WI38 (cell line): ENCODE results near the gene OVCA2.
A peak's percentile ranks its signal among the peaks of the same experiment; 100 is the strongest.

Experiments
- H3K4me3 ChIP-seq: 2 replicates; pipeline ENCODE4 v1.5.1; 2011; ENCODE audit warnings: low read depth, mild to moderate bottlenecking, control low read depth, low read length
- CTCF ChIP-seq: IDR thresholded peaks from 2 replicates; pipeline ENCODE4 v1.5.1; 2012; ENCODE audit warnings: low read depth, mild to moderate bottlenecking, control low read depth, low read length

Gene OVCA2

DNA sequence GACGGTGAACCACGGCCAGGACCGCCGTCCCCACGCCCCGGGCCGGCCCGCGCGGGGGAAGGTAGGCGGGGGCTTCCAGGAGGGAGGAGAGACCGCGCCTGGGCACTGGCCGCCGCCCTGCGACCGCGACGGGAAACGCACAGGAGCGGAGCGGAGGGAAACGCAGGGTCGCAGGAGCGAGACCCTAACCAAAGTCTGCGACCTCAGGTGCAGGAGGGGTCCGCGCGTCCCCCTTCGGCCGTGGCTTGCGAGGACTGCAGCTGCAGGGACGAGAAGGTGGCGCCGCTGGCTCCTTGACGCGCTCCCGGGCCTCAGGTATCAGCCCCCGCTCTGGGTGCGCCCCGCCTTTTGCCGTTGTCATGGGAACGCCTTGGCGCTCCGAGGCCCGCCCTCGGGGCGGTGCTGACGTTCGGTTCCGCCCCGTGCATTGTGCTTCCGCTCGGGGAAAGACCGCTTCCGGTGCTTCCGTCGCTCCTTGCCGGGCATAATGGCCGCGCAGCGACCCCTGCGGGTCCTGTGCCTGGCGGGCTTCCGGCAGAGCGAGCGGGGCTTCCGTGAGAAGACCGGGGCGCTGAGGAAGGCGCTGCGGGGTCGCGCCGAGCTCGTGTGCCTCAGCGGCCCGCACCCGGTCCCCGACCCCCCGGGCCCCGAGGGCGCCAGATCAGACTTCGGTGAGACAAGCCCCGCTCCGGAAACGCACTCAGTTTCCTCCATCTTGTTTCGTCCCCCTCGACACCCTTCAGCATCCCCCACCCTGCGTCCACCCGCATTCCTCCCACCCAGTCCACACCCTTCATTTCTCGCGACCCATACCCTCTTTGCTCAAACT is at the start of gene OVCA2:
Gene OVCA2 (plus strand): TSS at position 462 of the 829 bp plus-strand sequence. CDS start 26 bp downstream, at position 488.
- H3K4me3 ChIP-seq, result peak within 1 kb of the TSS; percentile 68
- peak; percentile 42 for TF ChIP-seq CTCF

GRCh38 chr17:1992541-1992940 is 49.3 kb upstream of the OVCA2 start:
- H3K4me3 ChIP-seq, result no peak overlapping the region
- TF ChIP-seq CTCF, result no peak

GRCh38 chr17:1994707-1995106 is 47.1 kb upstream of the OVCA2 start:
- TF ChIP-seq CTCF, result no peak
- no peak overlapping the region for H3K4me3 ChIP-seq

GRCh38 chr17:1995321-1995892 is 46.4 kb upstream of the OVCA2 start:
- no peak for TF ChIP-seq CTCF
- no peak overlapping the region for H3K4me3 ChIP-seq

DNA sequence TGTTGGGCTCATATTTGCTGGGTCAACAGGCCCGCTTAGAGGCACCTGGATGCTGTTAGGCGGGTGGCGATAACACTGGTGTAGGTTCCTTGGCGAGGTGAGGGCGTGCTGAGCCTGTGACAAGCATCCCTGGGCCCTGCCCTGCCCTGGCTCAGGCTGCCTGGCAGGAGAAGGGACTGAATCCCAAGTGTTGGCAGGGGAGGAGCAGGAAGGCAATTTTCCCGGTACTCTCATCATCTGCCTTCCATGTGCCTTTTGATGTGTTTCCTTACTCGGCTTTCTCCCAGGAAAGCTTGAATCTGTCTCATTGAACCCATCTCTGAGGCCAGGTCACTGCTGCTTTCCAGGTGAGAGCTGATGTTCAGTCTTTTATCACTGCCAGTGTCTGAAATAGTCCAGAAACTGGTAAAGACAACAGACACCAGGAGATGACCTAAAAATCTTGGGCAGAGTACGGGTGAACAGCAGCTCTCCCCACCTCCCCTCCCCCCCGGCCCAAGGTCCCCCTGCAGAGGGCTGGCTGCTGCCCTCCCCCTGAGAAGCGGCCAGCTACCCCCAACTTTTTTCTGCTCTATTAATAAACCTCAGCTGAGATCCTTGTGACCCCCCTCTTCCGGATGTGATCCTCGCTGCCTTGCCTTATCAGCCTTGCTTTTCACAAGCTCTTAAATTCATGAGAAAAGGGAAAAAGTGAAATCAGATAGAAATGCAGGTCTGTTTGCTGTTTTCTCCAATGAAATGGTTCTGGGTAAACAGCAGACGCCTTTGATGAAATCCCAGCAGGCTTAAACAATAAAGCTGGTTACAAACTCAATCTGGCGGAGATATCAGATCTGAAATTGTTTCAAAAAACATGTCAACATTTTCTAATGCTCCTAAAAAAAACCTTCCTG is 45.7 kb upstream of the OVCA2 start:
- TF ChIP-seq CTCF, result no peak
- no peak overlapping the region for H3K4me3 ChIP-seq

DNA sequence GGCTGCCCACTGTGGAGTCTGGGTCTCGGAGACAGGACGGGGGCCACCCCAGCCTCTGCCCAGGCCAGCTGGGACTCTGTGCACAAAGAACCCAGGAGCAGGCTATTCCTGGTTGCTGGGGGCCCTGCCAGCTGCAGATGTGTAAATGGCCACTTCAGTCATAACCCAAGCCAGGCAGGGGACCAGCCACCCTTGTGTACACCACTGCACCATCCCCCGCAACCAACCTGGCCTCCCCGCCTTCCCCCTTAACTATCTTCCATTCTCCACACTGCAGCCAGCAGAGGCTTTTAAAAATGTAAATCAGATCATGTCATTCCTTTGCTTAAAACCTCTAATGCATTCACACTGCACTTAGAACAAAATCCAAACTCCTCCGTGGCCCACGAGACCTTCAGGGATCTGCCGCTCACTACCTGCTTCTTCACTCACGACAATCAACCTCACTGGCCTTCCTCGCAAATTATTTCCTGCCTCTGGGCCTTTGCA is 45.0 kb upstream of the OVCA2 start:
- H3K4me3 ChIP-seq, result no peak overlapping the region
- TF ChIP-seq CTCF, result no peak
